T-helper 1 cell treated with Interleukin-12 subunit alpha and Interleukin-12 subunit beta and Interleukin-4 antibody, amounts not matched to agents 30 μg/mL and 1 μg/mL, for 36 hours (primary cell): ENCODE results near the gene GTF2H2C.
"Not testable (repeated sequence)": the region's sequence is repeated elsewhere in the genome, so short reads cannot be mapped to it uniquely, and the experiment has no call there.

Experiments used
- H3K27ac Mint-ChIP-seq: one replicate; pipeline ENCODE4 v1.8.0; 2021; ENCODE audit warnings: mild to moderate bottlenecking, mixed read lengths
- H3K27me3 Mint-ChIP-seq: one replicate; pipeline ENCODE4 v1.8.0; 2021; ENCODE audit warnings: low read depth, mixed read lengths
- H3K36me3 Mint-ChIP-seq: one replicate; pipeline ENCODE4 v1.8.0; 2021; ENCODE audit warnings: low read depth, mixed read lengths
- H3K4me1 Mint-ChIP-seq: one replicate; pipeline ENCODE4 v1.8.0; 2021; ENCODE audit warnings: low read depth, mixed read lengths
- H3K4me3 Mint-ChIP-seq: one replicate; pipeline ENCODE4 v1.8.0; 2021; ENCODE audit warnings: mild to moderate bottlenecking, moderate library complexity, mixed read lengths
- H3K9me3 Mint-ChIP-seq: one replicate; pipeline ENCODE4 v1.8.0; 2021; ENCODE audit warnings: mixed read lengths

GTF2H2C gene

DNA sequence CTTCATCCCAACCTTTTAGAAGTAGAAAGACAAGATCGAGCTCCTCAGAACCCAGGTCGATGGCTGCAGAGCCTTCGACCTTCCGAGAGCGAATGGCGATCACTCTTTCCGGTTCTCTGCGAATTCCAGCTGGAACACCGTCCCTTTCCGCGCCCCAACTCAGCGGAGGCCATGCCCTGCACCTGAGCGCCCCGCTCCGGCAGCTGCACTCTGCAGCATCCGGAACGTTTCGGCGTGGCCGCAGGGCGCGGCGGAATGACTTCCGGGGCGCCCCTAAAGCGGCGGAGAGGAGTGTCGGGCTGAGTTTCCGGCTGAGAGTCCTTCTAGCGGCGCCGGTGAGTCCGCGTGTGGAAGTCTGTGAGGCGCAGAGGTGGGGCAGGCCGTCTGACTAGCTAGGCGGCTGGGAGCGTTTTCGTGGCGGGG, at the start of gene GTF2H2C:
GTF2H2C (plus strand) TSS at position 284 of the 423 bp plus-strand sequence. CDS start 4,942 bp downstream, outside the sequence.
- not testable (repeated sequence) for H3K36me3 Mint-ChIP-seq, H3K27me3 Mint-ChIP-seq, H3K9me3 Mint-ChIP-seq, H3K4me1 Mint-ChIP-seq
- Mint-ChIP-seq H3K4me3 (peak within 1 kb of the TSS; percentile 92), H3K27ac (peak within 1 kb of the TSS; percentile 85)

DNA sequence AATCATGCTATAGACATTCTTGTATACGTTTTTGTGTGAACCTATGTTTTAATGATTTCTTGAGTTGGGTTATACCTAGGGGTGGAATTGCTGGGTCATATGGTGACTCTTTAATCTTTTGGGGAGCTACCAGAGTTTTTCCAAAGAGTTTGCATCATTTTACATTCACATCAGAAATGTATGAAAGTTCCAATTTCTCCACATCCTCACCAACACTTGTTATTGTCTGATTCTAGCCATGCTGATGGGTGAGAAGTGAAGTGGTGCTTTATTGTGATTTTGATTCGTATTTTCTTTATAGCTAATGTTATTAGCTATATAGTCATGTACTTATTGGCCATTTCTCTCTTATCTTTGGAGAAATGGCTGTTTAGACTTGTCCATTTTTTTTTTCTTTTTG, 49.3 kb upstream of the GTF2H2C start:
- H3K9me3 Mint-ChIP-seq: no peaks in the 10 kb centered on the region
- no peaks in the 10 kb centered on the region for H3K4me1 Mint-ChIP-seq
- H3K4me3 Mint-ChIP-seq: no peak overlapping the region
- no peak overlapping the region for H3K27ac Mint-ChIP-seq
- no peaks in the 10 kb centered on the region for H3K27me3 Mint-ChIP-seq
- H3K36me3 Mint-ChIP-seq: no peaks in the 10 kb centered on the region

DNA sequence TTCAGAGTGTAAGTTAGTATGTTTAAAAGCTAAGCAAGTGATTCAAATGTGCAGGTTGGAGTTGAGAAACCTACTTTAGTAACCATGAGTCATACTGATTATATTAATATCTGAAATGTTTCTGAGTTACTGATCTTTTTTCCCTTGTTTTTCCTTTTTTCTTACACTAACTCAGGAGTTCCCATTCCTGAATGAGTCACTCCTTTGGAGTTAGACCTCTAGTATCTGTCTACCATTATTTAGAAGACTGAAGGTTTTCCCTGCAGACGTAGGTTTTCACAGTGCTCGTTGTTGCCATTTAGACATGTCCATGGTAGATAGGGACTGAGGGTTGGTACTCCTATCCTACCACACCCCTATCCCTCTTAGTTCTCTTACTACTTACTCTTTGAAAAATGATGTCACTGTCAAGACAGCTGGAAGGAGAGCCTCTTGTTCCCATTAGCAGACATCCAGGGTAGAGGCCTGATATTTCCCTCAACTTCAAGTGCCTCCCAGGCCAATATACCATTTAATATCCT, 47.2 kb upstream of the GTF2H2C start:
- Mint-ChIP-seq H3K9me3 (no peaks in the 10 kb centered on the region), H3K36me3 (no peaks in the 10 kb centered on the region), H3K4me1 (no peaks in the 10 kb centered on the region), H3K4me3 (no peak overlapping the region), H3K27me3 (no peaks in the 10 kb centered on the region), H3K27ac (no peak overlapping the region)

DNA sequence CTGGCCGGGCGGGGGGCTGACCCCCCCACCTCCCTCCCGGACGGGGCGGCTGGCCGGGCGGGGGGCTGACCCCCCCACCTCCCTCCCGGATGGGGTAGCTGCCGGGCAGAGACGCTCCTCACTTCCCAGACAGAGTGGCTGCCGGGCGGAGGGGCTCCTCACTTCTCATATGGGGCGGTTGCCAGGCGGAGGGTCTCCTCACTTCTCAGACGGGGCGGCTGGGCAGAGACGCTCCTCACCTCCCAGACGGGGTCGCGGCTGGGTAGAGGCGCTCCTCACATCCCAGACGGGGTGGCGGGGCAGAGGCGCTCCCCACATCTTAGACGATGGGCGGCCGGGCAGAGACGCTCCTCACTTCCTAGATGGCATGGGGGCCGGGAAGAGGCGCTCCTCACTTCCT, 44.4 kb upstream of the GTF2H2C start:
- H3K36me3 Mint-ChIP-seq, H3K27ac Mint-ChIP-seq, H3K27me3 Mint-ChIP-seq, H3K4me1 Mint-ChIP-seq, H3K9me3 Mint-ChIP-seq, H3K4me3 Mint-ChIP-seq: not testable (repeated sequence)

DNA sequence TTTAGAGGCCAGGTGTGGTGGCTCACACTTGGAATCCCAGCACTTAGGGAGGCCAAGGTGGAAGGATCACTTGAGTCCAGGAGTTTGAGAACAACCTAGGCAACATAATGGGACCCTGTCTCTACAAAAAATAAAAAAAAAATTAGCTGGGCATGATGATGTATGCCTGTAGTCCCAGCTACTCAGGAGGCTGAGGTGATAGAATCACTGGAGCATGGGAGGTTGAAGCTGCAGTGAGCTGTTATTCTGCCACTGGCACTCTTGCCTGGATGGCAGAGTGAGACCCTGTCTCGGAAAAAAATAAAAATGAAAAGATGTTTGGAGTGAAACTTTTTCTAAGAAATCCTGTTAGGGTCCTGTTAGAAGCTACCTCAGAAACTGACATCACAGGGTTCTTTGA, 43.2 kb upstream of the GTF2H2C start:
- peaks cover 3% of the 10 kb centered on the region for H3K27me3 Mint-ChIP-seq
- H3K4me1 Mint-ChIP-seq: no peaks in the 10 kb centered on the region
- H3K27ac Mint-ChIP-seq: no peak overlapping the region
- no peaks in the 10 kb centered on the region for H3K36me3 Mint-ChIP-seq
- no peaks in the 10 kb centered on the region for H3K9me3 Mint-ChIP-seq
- no peak overlapping the region for H3K4me3 Mint-ChIP-seq

DNA sequence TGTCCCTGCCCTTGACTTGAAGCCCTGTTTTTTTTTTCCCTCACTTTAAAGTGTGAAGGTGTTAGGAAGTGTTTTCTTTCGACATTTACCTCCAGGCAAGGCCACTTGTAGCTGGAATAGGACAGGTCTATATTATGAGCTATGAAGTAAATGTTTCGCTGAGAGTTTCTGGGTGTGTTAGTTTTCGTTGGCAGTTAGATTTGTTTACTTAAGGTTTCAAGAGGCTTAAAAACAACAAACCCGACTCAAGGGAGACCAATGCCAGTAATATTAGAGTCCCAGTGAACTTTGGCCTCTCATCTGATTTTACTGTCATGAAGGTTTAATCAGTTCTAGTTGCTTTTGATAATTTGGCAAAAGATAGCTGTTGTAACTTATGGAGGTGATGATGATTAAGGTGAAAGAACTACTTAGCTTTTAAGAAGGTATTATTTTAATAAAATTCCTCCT, 42.2 kb upstream of the GTF2H2C start:
- Mint-ChIP-seq H3K27ac (no peak overlapping the region), H3K9me3 (no peaks in the 10 kb centered on the region), H3K36me3 (no peaks in the 10 kb centered on the region), H3K4me3 (no peak overlapping the region), H3K27me3 (peaks cover 7% of the 10 kb centered on the region), H3K4me1 (no peaks in the 10 kb centered on the region)

DNA sequence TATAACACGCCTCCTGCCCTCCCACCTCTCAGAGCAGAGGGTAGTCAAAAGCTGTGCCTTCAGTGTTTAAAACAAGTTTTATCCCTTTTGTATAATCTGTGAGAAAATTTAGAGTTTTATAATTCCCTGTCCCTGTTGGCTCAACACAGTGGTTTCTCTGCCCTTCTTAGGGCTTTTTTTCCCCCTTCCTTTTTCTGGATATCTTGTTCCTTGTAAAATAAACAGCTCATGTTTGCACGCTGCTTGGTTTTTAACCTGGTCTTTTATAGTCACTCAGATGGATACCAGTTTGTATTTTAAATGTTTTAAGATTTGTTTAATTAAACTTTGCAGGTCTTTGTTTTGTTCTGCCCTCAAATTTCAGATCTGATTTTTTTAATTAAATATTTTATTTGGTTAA, 40.7 kb upstream of the GTF2H2C start:
- Mint-ChIP-seq H3K4me3 (no peak overlapping the region), H3K27ac (no peak overlapping the region)

DNA sequence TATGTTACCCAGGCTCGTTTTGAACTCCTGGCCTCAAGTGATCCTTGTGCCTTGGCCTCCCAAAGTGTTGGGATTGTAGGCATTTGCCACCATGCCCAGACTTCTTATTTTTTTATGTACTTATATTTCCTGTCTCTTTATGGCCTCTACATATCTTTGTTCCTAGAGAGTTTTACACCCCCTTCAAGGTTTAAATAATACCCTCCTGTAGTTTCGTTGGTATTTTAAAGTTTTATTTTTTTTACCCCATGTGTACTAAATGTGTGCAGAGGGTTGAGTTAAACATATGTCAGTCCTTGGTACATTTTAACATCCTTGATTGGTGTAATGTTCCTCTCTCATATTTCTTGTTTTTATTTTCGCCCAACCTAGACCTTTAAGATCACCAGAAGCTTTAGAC, 38.0 kb upstream of the GTF2H2C start:
- peaks cover 7% of the 10 kb centered on the region for H3K27me3 Mint-ChIP-seq
- no peak overlapping the region for H3K27ac Mint-ChIP-seq
- no peaks in the 10 kb centered on the region for H3K4me1 Mint-ChIP-seq
- no peaks in the 10 kb centered on the region for H3K36me3 Mint-ChIP-seq
- H3K4me3 Mint-ChIP-seq: no peak overlapping the region
- H3K9me3 Mint-ChIP-seq: no peaks in the 10 kb centered on the region

More for the DNA sequence above, 40.7 kb upstream of the GTF2H2C start:
- H3K4me1 Mint-ChIP-seq: no peaks in the 10 kb centered on the region
- H3K27me3 Mint-ChIP-seq: peaks cover 7% of the 10 kb centered on the region
- no peaks in the 10 kb centered on the region for H3K9me3 Mint-ChIP-seq
- no peaks in the 10 kb centered on the region for H3K36me3 Mint-ChIP-seq

DNA sequence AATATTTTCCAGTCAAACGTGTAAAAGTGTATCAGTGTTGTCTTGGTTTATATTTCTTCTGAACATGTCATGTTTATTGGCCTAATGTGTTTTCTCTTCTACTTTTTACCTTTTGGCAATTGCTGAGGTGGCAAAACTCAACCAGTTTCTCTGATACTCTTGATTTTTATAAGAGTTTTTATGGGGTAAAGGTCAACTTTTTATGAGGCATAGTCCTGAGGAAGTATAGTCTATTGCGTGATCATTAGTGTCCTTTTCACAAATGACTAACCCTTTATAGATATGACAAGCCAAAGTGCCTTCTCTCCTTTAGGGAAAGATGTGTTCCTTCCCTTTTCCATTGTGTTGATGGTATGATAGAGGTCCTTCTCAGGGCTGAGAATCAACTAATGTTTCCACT, 34.5 kb upstream of the GTF2H2C start:
- H3K9me3 Mint-ChIP-seq: no peaks in the 10 kb centered on the region
- H3K36me3 Mint-ChIP-seq: no peaks in the 10 kb centered on the region
- no peak overlapping the region for H3K27ac Mint-ChIP-seq
- no peak overlapping the region for H3K4me3 Mint-ChIP-seq
- H3K27me3 Mint-ChIP-seq: peaks cover 20% of the 10 kb centered on the region
- no peaks in the 10 kb centered on the region for H3K4me1 Mint-ChIP-seq

DNA sequence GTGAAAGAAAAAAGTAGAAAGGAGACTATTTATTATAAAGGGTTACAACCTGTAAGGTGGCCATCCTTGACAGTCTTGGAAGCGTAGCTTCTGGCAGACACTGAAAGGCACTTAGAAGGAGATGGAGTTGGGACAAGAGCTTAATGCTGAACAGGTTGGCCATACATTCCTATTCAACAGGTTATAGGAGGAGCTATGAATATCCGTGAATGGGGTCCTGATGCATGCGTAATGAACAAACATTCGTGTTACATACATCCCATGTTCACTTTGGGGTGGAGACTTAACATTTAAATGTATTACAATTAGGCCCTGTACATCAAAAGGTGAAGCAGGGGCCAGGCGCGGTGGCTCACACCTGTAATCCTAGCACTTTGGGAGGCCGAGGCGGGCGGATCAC, 33.3 kb upstream of the GTF2H2C start:
- Mint-ChIP-seq H3K4me1 (no peaks in the 10 kb centered on the region), H3K27ac (no peak overlapping the region), H3K9me3 (no peaks in the 10 kb centered on the region), H3K4me3 (no peak overlapping the region), H3K27me3 (peaks cover 27% of the 10 kb centered on the region), H3K36me3 (no peaks in the 10 kb centered on the region)

DNA sequence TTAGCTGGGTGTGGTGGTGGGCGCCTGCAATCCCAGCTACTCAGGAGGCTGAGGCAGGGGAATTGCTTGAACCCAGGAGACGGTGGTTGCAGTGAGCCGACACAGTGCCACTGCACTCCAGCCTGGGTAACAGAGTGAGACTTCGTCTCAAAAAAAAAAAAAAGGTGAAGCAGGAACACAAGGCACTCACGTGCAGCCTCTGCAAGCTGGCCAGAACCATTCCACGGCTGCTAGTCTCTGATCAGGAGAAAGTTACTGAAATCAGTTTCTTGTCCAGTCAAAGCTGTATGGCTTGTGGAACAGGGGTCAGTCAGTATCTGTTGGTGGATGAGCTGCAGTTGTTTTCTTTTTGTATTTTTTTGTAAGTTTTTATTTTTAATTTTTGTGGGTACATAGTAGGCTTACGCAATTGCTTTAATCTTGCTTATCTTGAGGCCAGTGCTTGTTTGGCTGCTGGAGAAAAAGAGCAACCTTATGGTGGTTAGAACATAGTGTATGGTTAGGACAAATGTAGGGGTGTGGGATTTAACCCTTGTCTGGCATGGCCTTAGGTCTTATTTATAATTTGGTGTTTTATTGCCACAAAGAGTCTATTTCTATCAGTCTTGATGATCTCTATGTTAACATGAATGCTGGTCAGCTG, 32.7 kb upstream of the GTF2H2C start:
- Mint-ChIP-seq H3K4me1 (no peaks in the 10 kb centered on the region), H3K9me3 (no peaks in the 10 kb centered on the region), H3K27ac (no peak overlapping the region), H3K4me3 (no peak overlapping the region), H3K36me3 (no peaks in the 10 kb centered on the region), H3K27me3 (peaks cover 22% of the 10 kb centered on the region)

DNA sequence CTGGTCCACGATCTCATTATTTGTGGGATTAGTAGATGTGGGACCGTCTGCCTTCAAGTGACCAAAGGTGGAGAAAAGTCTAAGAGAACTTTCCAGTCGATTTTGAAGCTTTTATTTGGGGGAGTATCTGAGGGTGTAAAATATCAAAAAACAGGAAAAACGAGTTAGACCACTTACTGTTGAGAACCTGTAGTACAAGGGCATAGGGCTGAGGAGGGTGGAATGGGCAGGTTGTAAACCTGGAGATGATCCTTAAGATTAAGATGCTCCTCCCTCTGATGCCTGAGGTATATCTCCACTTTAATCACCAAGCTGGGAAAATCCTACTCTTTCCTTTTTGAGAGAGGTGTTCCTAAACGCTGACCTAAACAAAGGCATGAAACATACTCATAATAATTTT, 32.0 kb upstream of the GTF2H2C start:
- H3K4me3 Mint-ChIP-seq: no peak overlapping the region
- no peaks in the 10 kb centered on the region for H3K4me1 Mint-ChIP-seq
- H3K9me3 Mint-ChIP-seq: no peaks in the 10 kb centered on the region
- no peaks in the 10 kb centered on the region for H3K36me3 Mint-ChIP-seq
- H3K27me3 Mint-ChIP-seq: peaks cover 22% of the 10 kb centered on the region
- H3K27ac Mint-ChIP-seq: no peak overlapping the region

DNA sequence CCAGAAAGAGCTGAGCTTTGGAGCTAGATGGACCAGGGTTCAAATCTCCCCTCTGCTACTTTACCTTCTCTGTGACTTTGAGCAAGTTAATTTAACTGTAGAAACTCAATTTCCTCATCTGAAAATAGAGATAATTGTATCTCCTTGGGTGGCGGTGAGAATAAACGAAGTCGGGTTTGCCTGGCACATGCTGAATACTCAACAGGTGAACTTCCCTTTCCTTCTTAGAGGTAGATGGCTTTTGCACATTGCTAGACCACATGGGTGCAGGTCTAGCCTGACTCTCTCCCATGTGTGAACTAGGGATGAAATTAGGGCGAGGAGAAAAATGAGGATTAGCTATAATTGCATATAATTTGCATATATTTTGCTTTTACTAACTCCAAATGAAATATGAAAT, 31.4 kb upstream of the GTF2H2C start:
- no peaks in the 10 kb centered on the region for H3K9me3 Mint-ChIP-seq
- no peaks in the 10 kb centered on the region for H3K36me3 Mint-ChIP-seq
- H3K4me3 Mint-ChIP-seq: no peak overlapping the region
- peaks cover 22% of the 10 kb centered on the region for H3K27me3 Mint-ChIP-seq
- no peaks in the 10 kb centered on the region for H3K4me1 Mint-ChIP-seq
- no peak overlapping the region for H3K27ac Mint-ChIP-seq

DNA sequence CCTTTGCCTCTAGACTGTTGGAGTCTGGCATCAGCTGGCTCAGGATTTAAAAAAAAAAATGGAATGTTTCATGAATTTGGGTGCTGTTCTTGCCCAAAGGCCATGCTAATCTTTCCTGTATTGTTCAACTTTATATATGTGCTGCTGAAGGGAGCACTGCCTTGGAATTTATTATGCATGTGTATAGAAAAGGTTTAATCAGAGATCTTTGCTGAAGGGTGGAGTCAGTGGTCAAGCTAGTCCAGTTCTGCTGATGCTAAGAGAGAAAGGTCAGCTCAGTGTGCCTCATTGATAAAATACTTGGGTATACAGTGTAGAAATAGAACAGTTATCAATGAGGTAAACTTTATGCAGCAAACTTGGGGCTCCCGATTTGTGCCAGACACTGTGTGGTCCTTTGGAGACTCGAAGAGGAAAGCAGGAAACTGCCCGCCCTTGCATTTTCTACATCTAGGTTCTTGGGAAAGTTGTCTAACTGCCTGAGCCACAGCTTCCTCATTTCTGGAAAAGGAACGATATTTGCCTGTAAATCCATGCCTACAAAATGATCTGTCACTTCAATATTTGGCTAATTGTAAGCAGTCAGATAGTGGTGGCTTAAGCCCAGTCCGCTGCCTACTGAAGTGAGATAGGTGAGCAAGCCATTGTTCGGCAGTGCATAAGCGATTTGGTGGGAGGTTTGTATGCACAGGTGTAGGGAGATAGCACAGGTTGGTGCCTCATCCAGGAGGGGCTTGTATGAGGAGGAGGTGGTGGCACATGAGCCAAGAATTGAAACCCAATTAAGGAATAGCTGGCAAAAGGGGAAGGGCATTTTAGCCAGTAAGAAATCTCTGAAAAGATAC, 29.2 kb upstream of the GTF2H2C start:
- H3K27ac Mint-ChIP-seq: no peak overlapping the region
- H3K4me1 Mint-ChIP-seq: no peaks in the 10 kb centered on the region
- peaks cover 22% of the 10 kb centered on the region for H3K27me3 Mint-ChIP-seq
- no peak overlapping the region for H3K4me3 Mint-ChIP-seq
- no peaks in the 10 kb centered on the region for H3K9me3 Mint-ChIP-seq
- H3K36me3 Mint-ChIP-seq: no peaks in the 10 kb centered on the region

DNA sequence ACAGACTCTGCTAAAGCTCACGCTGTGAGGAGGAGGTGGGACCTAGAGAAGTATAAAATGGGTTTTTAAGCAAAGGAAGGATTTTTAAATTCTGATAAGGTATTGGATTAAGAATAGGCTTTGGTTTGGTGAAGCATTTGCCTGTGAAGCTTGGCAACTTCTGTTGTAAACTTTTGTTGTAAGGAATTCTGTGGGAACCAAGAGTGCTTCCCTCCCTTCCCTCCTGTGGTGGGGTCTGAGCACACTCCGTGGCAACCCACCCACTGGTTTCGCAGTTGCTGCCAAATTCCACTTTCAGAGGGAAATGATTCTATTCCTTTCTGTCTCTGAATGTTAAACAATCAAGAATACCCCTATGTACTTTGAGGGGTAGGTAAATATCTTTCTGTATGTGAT, 28.6 kb upstream of the GTF2H2C start:
- no peak overlapping the region for H3K27ac Mint-ChIP-seq
- no peaks in the 10 kb centered on the region for H3K36me3 Mint-ChIP-seq
- H3K4me1 Mint-ChIP-seq: no peaks in the 10 kb centered on the region
- H3K9me3 Mint-ChIP-seq: no peaks in the 10 kb centered on the region
- peaks cover 22% of the 10 kb centered on the region for H3K27me3 Mint-ChIP-seq
- H3K4me3 Mint-ChIP-seq: no peak overlapping the region
